Keratinocyte (primary cell): ENCODE data around the gene TEX26. TPM values are rescaled to one million over a fixed set of nuclear protein-coding genes. Genes with fewer than 3 reads are reported as not detected.
A peak's percentile ranks its signal among the peaks of the same experiment; 100 is the strongest.

Source experiments
- DNase-seq: peaks from one replicate; pipeline ENCODE4 v3.0.0-alpha.2; 2011; ENCODE audit warnings: low read depth, missing footprints, low spot score
- FAIRE-seq: peaks from 2 replicates; lab custom pipeline; 2011; peaks lifted over from hg19 to GRCh38; lab: Jason Lieb, UNC
- H2AFZ ChIP-seq: 2 replicates; pipeline ENCODE4 v1.6.0; 2012; ENCODE audit warnings: low read length, control low read depth, inconsistent platforms; ENCODE audit not compliant: control insufficient read depth
- H3K27ac ChIP-seq: 2 replicates; pipeline ENCODE4 v1.5.1; 2011; ENCODE audit warnings: low read length; ENCODE audit not compliant: control insufficient read depth, insufficient read depth
- H3K27me3 ChIP-seq: 3 replicates; pipeline ENCODE4 v1.6.0; 2011; ENCODE audit warnings: low read length; ENCODE audit not compliant: control insufficient read depth, insufficient read depth; ENCODE audit errors: extremely low read depth
- H3K36me3 ChIP-seq, 2 experiments: 2 replicates in 1 of 2; 3 replicates in 1 of 2; pipeline ENCODE4 v1.5.1; 2011; ENCODE audit warnings: low read length in 2 of 2, mild to moderate bottlenecking in 1 of 2; ENCODE audit not compliant: control insufficient read depth in 2 of 2, insufficient read depth in 2 of 2; ENCODE audit errors: extremely low read depth in 1 of 2
- H3K4me1 ChIP-seq: 3 replicates; pipeline ENCODE4 v1.5.1; 2011; ENCODE audit warnings: low read length; ENCODE audit not compliant: control insufficient read depth, insufficient read depth; ENCODE audit errors: extremely low read depth
- H3K4me2 ChIP-seq: 3 replicates; pipeline ENCODE4 v1.6.0; 2011; ENCODE audit warnings: low read depth, low read length; ENCODE audit not compliant: control insufficient read depth, insufficient read depth; ENCODE audit errors: extremely low read depth
- H3K4me3 ChIP-seq, 3 experiments: fragments of 200-600 bp in 1 of 3; sonication (generic) in 1 of 3; 2 replicates in 2 of 3; 3 replicates in 1 of 3; pipeline ENCODE4 v1.5.1; 2011 to 2016; ENCODE audit warnings: low read length in 3 of 3, mild to moderate bottlenecking in 3 of 3, control low read depth in 2 of 3, inconsistent platforms in 1 of 3, low read depth in 1 of 3, mixed read lengths in 1 of 3, mixed run types in 1 of 3, moderate library complexity in 1 of 3; ENCODE audit not compliant: control insufficient read depth in 2 of 3, insufficient read depth in 2 of 3; ENCODE audit errors: extremely low read depth in 1 of 3
- H3K79me2 ChIP-seq: 2 replicates; pipeline ENCODE4 v1.6.0; 2012; ENCODE audit warnings: low read length; ENCODE audit not compliant: control insufficient read depth, insufficient read depth
- H3K9ac ChIP-seq: 3 replicates; pipeline ENCODE4 v1.6.0; 2011; ENCODE audit warnings: low read length; ENCODE audit not compliant: control insufficient read depth, insufficient read depth; ENCODE audit errors: extremely low read depth
- H3K9me1 ChIP-seq: 3 replicates; pipeline ENCODE4 v1.6.0; 2011; ENCODE audit warnings: low read length; ENCODE audit not compliant: control insufficient read depth, insufficient read depth; ENCODE audit errors: extremely low read depth
- H3K9me3 ChIP-seq: 2 replicates; pipeline ENCODE4 v1.5.1; 2012; ENCODE audit warnings: low read depth, low read length; ENCODE audit not compliant: control insufficient read depth
- H4K20me1 ChIP-seq: 3 replicates; pipeline ENCODE4 v1.6.0; 2011; ENCODE audit warnings: low read length; ENCODE audit not compliant: control insufficient read depth, insufficient read depth; ENCODE audit errors: extremely low read depth
- CTCF ChIP-seq, 3 experiments: IDR thresholded peaks in 1 of 3; conservative IDR thresholded peaks in 1 of 3; optimal IDR thresholded peaks in 1 of 3; 2 replicates in 2 of 3; 3 replicates in 1 of 3; pipeline versions ENCODE3 to v1.5.1; 2011; ENCODE audit warnings: low read length in 3 of 3, mild to moderate bottlenecking in 3 of 3, moderate library complexity in 2 of 3, control low read depth in 1 of 3, inconsistent platforms in 1 of 3; ENCODE audit not compliant: insufficient read depth in 2 of 3; ENCODE audit errors: extremely low read depth in 1 of 3
- EZH2 ChIP-seq: IDR thresholded peaks from one replicate; pipeline ENCODE4 v1.6.1; 2012; ENCODE audit warnings: inconsistent platforms, mild to moderate bottlenecking, low read length, moderate library complexity
- dilution Hi-C: fragments of 300-500 bp; cut with MboI; formaldehyde crosslinking; loops from one replicate; pipeline ENCODE4 v1.7.0; 2020; ENCODE audit warnings: low sequenced_read_pairs; ENCODE audit not compliant: extremely low pct_ligation_motif_present
- polyA plus RNA-seq, 5 experiments: library from polyadenylated mRNA; depleted of rRNA in 3 of 5; stranded (reverse) in 3 of 5; stranded (forward) in 1 of 5; unstranded in 1 of 5; fragments of >200 nt; gene quantifications; 1 replicate in 1 of 5; 2 replicates in 3 of 5; 3 replicates in 1 of 5; pipeline versions ENCODE4 v1.2.1 to v1.2.3, GENCODE V29; 2011 to 2012; ENCODE audit warnings: missing spikeins in 2 of 5, low read depth in 1 of 5, low replicate concordance in 1 of 5

The TEX26 gene
- polyA plus RNA-seq, 1 donor (not counting 4 experiments of a cell fraction or from before 2014, with no cell fraction given) = not detected

DNA sequence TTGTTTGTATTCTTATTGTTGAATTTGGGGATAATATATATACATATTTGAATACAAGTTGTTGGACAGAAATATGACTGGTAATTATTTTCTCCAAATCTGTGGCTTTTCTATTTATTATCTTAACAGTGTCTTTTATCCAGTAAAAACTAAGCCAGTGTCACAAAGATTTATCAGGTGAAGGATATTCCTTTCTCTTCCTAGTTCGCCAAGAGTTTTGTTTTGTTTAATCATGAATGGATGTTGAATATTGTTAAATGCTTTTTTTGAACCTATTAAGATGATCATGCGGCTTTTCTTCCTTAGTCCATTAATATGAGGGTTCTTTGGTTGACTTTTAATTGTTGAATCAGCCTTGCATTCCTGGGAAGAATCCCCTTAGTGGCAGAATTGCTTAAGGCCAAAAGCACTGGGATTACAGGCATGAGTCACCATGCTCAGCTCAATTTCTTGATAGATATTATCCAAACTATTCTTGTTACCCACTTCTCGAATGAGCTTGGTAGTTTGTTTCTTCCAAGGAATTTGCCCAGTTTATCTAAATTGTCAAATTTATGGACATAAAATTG lies 53.3 kb downstream of the TEX26 start:
- FAIRE-seq = peak; percentile 73
- Histone ChIP-seq H3K27me3 (no peaks in the 10 kb centered on the region), H3K4me2 (peak overlapping the region; percentile 27), H3K79me2 (no peaks in the 10 kb centered on the region), H3K4me1 (peaks cover 11% of the 10 kb centered on the region), H3K36me3 (no peaks in the 10 kb centered on the region), H3K4me3 (no peak overlapping the region), H3K9me1 (no peaks in the 10 kb centered on the region), H2AFZ (no peak overlapping the region), H3K27ac (no peak overlapping the region), H3K9me3 (no peaks in the 10 kb centered on the region), H4K20me1 (no peaks in the 10 kb centered on the region), H3K9ac (no peak overlapping the region)
- TF ChIP-seq EZH2 (no peak), CTCF (optimal IDR thresholded peaks at IDR 0.05 in 1 of 3, IDR thresholded peaks at IDR 0.05 in 1 of 3, conservative IDR thresholded peaks at IDR 0.05 in 1 of 3; ENCODE audit: extremely low read depth in 1 of 3, insufficient read depth in 2 of 3, low read length in 3 of 3) (no peak)
- dilution Hi-C loops = no loop called here
- DNase-seq = peak; percentile 15

GRCh38 chr13:30991184-30991583 lies 58.7 kb downstream of the TEX26 start:
- Histone ChIP-seq H3K9me1 (no peaks in the 10 kb centered on the region), H3K79me2 (no peaks in the 10 kb centered on the region), H2AFZ (no peak overlapping the region), H3K27ac (no peak overlapping the region), H4K20me1 (no peaks in the 10 kb centered on the region), H3K36me3 (no peaks in the 10 kb centered on the region), H3K9ac (no peak overlapping the region), H3K9me3 (no peaks in the 10 kb centered on the region), H3K4me1 (no peaks in the 10 kb centered on the region), H3K4me3 (no peak overlapping the region), H3K4me2 (no peak overlapping the region), H3K27me3 (peaks cover 8% of the 10 kb centered on the region)
- TF ChIP-seq EZH2 = no peak
- no peak for TF ChIP-seq CTCF (optimal IDR thresholded peaks at IDR 0.05 in 1 of 3, IDR thresholded peaks at IDR 0.05 in 1 of 3, conservative IDR thresholded peaks at IDR 0.05 in 1 of 3; ENCODE audit: extremely low read depth in 1 of 3, insufficient read depth in 2 of 3, low read length in 3 of 3)
- dilution Hi-C loops = no loop called here
- DNase-seq = no peak
- FAIRE-seq = no peak
